Measurements from ENCODE around the gene KLHL18.
"Not testable (repeated sequence)": the region's sequence is repeated elsewhere in the genome, so short reads cannot be mapped to it uniquely, and the experiment has no call there.

Gene KLHL18

DNA sequence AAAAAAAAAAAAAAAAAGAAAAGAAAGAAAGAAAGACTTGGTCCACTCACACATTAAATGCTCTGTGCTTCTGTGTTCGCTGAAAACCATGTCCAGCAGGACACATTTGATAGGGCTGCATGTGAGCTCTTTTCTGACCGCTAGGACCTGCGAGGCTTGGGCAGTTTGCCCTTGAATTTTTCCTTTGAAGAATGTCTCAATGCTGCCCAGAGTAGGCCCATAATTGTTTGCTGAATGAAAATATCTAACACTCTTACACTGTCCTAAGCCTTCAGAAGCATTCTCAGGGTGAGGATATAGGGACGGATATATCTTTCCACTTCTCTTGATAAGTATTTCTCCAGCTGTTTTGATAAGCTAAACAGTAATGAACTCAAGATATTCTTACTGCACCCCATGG is 6.2 kb upstream of the KLHL18 start:
- no peak for DNase-seq

DNA sequence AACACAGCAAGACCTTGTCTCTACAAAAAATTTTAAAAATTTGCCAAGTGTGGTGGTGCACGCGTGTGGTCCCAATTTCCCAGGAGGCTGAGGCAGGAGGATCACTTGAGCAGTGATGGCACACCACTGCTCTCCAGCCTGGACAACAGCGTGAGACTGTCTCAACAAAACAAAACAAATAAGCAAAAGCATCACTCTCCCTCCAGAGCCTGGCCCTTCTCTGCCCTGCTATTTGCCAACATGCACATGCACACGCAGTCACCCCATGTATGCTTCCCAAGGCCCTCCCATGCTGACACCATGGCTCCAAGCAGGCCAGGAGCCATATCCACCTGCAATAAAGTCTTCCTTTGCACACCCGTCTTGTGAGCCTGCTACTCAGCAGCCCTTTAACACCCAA is 2.2 kb upstream of the KLHL18 start:
- no peak for DNase-seq

DNA sequence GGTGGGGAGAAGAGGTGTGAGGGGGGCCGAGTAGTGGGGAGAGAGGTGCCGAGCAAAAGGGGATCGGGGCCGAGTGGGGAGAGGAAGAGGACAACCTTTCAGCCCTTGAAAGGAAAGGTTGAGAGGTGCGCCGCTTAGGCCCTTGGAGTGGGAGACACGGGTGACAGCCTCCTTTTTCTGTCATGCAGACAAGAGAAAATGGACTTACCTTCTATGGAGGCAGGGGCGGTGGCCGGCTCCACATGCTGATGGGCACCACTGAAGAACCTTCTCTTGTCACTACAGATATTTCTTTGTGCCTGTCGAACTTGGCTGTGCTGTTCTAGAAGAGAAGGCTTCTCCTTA is 421 bp downstream of the KLHL18 start:
- no peak for DNase-seq

DNA sequence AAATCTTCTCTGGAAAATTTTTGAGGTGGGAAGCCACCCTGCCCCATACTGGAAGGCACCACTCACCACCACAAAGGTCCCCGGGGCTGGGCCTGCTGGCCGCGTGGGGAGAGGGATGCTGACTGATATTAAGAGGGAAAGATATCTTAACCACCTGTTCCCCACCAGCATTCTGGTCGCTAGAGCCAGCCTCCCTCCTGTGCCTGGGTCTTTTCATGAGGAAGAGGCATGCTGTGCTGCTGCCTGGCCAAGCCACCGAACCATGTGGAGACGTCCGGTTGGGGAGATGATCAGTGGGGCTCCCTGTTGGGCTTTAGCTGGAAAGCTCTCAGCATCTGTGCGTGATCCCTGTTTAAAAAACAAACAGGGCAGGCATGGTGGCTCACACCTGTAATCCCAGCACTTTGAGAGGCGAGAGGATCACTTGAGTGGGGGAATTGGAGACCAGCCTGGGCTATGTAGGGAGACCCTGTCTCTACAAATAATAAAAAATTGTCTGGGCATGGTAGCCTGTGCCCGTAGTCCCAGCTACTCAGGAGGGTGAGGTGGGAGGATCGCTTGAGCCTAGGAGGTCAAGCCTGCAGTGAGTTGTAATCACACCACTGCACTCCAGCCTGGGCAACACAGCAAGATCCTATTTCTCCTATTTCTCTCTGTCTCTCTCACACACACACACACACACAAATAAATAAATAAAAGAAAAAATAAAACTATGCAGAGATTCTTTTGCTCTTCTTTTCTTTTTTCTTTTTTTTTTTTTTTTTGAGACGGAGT is 1.0 kb downstream of the KLHL18 start:
- DNase-seq: no peak

DNA sequence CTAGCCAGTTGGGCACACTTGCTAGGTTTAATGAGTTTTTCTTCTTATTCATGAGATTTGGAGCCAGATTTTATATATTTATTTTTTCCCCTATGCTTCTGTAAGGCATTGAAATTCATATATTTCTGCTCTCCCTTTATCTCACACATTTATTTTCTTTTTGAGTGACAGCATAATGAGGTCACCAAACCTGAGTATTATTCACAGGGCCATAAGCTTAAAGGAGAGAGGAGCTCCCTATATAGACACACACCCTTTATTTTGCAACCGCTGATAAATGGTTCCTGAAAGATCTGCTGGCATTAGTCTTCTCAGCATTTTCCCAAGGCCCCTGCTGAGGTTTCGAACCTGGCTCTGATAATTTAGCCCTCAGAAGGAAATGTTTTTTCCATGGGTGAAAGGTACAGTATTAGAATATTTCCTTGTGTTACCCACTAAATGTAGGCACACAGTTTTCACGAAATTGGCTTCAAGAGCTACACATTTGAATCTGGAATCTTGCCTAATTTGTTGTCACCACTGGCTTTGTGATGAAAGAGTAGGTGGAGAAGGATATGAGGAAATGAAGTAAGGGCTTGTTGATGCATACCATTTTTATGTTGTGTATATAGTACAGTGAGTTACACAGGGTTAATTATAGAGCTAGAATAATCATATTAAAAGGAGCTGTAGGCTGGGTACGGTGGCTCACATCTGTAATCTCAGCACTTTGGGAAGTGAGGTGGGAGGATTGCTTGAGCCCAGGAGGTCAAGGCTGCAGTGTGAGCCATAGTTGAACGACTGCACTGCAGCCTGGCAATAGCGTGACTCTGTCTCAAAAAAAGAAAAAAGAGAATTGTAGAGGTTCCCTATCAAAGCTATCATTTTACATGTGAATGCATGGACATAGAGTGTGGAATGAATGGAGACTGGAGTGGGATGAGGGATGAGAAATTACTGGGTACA is 6.5 kb downstream of the KLHL18 start:
- DNase-seq: no peak

DNA sequence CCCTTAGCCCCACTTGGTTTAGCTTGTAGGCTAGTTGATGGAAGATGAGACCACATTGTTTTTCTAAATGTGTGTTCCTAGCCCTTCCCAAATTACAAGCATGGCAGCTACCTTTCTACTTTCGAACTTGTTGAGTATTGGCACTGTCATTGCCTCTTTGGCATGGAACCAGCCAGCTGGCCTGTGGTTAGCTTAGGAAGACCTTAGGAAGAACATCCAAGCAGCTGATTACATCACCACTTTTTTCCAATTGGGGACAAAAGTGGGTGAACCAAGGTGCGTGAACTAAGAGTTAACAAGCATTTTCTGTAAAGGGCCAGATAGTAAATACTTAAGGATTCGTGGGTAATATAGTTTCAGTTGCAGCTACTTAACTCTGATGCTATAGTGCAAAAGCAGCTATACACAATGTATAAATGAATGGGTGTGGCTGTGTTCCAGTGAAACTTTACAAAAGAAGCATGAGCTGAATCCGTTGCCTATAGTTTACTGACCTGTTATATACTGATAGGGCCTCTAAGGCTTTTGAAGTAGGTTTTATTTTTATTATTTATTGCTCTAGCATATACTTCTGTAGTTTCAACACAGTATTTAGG is 8.5 kb downstream of the KLHL18 start:
- no peak for DNase-seq

DNA sequence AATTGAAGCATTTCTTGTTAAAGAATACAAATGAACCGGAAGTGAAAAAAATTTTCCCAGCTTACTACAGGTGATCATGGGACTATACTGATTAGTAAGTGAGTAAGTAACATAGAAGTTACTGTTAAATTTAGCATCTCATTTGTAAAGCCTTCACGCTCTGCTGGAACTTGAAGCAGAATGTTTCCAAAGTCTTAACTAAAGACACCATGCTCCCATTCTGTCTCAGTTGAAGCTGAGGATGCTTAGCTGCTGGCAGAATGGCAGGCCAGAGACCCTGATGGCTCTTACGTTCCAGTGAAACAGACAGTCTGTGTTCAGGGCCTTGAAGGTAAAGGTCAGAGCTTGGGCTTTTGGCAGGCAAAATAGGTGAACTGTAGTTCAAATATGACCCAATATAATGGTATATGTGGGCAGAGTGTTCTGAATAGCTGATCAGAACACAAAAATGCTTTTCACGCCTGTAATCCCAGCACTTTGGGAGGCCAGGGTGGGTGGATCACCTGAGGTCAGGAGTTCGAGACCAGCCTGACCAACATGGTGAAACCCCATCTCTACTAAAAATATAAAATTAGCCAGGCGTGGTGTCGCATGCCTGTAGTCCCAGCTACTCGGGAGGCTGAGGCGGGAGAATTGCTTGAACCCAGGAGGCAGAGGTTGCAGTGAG is 9.1 kb downstream of the KLHL18 start:
- DNase-seq: not testable (repeated sequence)

DNA sequence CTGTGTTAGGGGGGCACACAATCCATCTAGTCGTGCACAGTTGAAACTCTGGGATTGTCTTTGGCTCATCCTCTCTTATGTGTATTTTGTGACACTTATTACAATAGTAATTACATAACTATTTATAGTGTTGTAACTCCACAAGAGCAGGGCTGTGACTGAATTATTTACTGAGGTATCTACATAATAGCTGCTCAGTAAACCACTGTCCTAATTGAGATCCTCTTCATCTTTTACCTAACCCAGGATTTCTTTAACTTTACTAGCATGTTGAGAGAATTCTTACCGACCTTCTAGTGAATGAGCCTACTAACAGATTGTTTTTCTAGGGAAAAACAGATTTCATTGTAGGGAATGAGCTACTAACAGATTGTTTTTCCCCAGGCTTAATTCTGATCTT is 11.1 kb downstream of the KLHL18 start:
- DNase-seq: no peak

DNA sequence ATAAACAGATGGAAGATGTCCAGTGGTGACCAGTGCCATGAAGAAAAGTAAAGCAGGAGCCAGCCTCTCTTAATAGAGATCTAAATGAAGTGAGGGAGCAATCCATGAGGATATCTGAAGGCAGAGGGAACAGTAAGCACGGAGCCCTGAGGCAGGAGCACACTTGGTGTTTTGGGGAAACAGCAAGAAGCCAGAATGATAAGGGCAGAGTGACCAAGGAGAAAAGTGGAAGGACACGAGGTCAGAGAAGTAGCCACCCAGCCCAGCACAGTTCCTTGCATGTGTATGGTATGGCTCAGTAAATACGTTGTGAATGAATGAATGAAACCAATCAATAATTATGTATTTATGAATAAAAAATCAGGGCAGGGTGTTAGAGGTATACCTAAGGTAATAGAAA is 11.6 kb downstream of the KLHL18 start:
- DNase-seq: no peak

DNA sequence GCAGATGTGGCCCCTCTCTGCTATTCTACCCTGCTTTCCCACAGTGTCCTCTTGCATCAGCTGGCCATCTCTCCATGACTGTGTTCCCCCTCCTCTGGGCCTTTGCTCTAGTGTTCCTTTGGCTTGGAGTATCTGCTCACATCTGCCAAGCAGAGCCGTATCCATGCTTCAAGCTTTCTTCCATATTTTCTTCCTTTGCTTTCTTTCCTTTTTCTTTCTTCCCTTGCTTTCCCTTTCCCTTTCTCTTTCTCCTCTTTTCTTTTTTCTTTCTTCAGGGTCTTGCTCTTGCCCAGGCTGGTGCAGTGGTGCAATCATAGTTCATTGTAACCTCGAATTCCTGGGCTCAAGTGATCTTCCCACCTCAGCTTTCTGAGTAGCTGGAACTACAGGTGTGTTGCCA is 12.6 kb downstream of the KLHL18 start:
- no peak for DNase-seq

DNA sequence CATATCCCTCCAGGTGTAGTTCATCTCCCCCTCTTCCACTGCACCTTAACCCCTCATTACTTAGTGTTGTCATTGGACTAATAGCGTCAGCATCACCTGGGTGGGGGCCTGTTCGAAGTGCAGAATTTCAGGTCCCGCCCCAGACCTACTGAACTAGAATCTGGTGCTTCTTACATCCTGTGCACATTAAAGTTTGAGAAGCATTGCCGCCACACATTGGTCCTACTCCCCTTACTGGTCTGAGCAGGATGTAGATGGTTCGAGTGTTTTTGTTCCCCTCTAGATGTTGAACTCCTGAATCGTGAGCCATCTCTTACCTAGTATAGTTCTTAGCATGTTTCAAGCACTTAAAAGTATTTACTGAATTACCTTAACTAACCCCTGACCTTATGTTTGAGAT is 13.2 kb downstream of the KLHL18 start:
- DNase-seq: no peak

DNA sequence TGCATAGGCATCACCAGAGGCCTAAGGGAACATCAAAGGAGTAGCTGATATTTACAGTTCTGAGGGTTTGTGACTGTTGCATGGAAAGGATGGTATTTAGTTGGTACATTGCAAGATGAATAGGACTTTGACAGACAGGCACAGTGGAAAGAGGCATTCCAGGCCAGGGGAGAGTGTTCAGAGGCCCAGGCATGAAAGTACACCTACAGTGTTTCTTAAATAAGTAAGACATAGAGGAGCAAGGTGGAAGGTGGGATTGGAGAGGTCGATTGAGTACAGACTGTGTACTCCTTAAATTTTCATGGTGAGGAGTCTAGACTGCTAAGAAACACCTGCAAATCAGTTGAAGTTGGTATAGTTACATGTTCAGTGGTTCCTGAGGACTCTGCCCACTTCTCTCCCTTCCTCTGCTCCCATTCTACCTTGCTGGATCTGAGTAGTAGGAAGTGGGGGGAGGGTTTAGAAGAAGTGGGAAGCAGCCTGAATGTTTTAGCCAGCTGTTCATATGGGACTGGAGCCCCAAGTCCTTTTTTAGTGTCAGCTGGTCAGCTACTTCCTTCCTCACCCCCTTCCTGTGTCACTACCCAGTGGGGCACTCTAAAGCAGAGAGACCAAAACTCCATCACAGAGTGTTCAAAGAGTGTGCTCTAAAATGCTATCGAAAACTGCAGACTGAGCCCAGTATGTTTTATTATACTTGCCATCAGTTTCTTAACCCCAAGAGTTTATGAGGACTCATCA is 14.0 kb downstream of the KLHL18 start:
- DNase-seq: no peak

DNA sequence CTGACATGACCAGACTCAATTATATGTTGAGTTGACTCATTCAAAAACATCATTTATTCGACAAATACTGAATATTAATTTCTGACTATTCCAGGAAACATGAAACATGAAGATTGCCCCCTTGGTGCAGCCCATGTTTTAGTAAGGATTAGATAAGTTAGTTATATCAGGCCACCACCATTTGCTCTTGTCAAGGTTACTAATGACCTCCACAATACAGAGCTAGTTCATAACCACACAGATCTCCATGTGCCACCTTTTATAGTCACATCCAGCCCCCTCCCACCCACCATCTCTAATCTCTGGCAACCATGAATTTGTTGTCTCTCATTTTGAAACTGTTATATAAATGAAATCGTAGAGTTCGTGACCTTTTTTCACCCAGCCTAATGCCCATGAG is 15.7 kb downstream of the KLHL18 start:
- DNase-seq: no peak

DNA sequence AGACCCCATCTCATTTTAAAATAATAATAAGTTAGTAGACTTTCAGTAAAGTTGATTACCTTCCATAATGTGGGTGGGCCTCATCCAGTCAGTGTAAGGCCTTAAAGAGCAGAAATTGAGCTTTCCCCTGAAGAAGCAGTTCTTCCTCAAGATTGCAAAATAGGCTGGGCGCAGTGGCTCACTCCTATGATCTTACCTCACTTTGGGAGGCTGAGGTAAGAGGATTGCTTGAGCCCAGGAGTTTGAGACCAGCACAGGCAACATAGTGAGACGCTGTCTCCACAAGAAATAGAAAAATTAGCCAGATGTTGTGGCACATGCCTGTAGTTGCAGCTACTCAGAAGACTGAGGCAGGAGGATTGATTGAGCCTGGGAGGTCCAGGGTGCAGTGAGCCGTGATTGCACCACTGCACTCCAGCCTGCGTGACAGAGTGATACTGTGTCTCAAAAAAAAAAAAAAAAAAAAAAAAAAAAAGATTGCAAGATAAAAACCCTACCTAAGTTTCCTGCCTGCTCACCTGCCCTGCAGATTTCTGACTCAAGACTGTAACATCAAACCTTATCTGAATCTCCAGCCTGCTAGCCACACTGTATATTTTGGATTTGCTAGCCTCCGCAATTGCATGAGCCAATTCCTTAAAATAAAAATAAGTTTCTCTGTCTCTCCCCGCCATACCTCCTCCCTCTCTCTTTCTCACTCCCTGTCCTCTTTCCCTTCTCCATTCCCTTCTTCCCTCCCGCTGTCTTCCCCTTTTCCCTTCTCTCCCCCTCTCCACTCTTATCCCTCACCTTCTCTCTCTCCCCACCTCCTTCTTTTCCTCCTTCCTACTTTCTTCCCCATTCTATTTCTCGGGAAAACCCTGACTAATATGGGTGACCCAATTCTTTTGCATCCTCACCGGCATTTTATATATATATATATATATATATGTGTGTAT is 16.9 kb downstream of the KLHL18 start:
- DNase-seq: no peak

DNA sequence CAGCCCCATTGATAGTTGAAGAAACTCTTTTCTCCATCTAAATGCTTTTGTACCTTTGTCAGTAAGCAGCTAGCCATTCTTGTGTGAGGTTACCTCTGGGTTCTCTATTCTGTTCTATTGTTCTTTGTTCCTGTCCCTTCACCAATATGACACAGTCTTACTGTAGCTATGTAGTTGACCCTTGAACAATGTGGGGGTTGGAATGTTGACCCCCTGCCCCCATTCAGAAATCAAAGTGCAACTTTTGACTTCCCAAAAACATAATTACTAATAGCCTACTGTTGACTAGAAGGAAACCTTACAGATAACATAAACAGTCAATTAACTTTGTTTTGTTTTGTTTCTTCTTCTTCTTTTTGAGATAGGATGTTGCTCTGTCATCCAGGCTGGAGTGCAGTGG is 18.7 kb downstream of the KLHL18 start:
- DNase-seq: no peak

DNA sequence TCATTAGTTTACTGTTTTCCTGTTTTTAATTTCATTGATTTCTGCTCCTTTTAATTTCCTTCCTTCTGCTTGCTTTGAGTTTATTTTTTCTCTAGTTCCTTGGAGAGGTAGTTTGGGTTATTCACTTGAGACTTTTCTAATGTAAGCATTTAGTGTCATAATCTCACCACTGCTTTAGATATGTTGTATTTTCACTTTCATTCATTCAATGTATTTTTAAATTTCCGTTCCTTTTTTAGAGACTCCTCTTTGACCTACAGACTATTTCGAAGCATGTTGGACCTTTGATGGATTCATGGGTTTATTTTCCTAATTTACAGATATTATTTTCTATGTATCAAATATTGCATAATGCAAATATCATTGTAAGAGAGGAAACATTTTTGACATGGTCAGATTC is 23.3 kb downstream of the KLHL18 start:
- no peak for DNase-seq

DNA sequence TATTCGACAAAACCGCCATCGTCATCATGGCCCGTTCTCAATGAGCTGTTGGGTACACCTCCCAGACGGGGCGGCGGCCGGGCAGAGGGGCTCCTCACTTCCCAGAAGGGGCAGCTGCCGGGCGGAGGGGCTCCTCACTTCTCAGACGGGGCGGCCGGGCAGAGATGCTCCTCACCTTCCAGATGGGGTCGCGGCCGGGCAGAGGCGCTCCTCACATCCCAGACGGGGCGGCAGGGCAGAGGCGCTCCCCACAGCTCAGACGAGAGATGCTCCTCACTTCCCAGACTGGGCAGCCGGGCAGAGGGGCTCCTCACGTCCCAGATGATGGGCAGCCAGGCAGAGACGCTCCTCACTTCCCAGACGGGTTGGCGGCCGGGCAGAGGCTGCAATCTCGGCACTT is 26.5 kb downstream of the KLHL18 start:
- not testable (repeated sequence) for DNase-seq

DNA sequence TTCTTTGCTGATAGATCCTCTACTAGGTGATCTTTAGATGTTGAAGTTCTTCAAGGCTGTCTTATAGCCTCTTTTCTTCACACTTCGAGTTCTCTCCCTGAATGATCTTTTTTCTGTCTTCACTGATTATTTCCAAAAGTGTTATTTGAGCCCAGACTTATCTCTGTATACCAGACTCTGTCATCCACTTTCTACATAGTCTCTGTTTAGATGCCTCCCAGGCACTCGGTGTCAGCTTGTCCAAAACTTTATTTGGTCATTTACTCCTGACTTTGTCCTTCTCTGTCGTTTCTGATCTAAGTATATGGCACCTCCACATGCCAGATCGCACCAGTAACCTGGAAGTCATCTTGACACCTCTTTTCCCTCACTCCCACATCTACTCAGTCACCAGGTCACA is 27.6 kb downstream of the KLHL18 start:
- no peak for DNase-seq

DNA sequence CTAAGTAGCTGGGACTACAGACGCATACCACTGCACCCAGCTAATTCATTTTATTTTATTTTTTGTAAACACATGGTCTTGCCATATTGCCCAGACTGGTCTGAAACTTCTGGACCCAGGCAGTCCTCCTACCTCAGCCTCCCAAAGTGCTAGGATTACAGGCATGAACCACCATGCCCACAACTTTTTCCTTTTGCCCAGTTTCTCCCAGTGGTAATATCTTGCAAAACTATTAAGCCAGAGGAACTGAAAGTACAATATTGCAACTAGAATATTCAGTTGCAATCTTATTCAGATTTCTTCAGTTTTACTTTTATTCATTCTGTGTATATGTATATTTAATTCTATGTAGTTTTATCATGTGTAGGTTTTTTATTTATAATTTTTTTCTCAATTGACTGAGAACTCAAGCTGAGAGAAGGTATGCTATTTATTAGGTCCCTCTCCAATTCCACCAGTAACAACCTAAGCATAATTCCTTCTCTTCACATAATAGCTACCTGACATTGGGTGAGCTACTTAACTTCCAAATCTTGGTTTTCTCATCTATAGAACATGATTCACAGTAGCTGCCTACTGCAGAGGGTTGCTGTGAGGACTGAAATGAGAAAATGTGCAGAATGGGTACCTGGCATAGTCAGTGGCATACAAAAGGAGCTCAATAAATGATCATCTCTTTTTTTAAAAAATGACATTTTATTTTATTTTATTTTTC is 30.8 kb downstream of the KLHL18 start:
- no peak for DNase-seq

DNA sequence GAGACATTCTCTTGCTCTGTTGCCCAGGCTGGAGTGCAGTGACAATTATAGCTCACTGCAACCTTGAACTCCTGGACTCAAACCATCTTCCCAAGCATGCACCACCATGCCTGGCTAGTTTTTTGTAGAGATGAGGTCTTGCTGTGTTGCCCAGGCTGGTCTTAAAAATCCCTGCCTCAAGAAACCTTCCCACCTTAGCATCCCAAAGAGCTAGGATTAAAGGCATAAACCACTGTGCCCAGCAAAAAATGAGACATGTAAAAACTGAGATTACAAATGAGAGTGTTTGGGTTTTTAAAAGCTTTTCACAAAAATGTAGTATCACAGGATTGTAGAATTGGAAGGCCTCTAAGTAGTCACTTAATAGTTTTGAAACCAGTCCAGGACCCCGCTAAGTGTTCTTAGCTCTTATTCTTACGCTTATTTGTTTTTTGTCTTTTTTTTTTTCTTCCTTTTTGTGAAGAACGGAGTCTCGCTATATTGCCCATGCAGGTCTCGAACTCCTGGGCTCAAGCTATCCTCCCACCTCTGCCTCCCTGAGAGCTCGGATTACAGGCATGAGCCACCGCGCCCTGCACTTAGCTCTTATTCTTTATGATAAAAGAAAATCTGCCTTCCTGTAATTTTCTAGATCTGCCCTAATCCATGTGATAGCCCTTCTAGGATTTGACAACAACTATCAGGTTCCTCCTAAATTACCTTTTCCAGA is 31.5 kb downstream of the KLHL18 start:
- no peak for DNase-seq
